GM18951 (cell line): Measurements from ENCODE around the gene C2CD5.

Experiments used
- POLR2A ChIP-seq: IDR thresholded peaks from 4 replicates; pipeline ENCODE4 v1.6.1; 2011; ENCODE audit warnings: mild to moderate bottlenecking; ENCODE audit not compliant: insufficient read length, insufficient read depth; ENCODE audit errors: extremely low read depth
- in situ Hi-C: fragments of 300-500 bp; cut with MboI; formaldehyde crosslinking; loops from one replicate; pipeline ENCODE4 v1.12.0; 2022; ENCODE audit warnings: low sequenced_read_pairs, mixed read lengths, inconsistent platforms; ENCODE audit not compliant: unreplicated experiment

C2CD5 gene

DNA sequence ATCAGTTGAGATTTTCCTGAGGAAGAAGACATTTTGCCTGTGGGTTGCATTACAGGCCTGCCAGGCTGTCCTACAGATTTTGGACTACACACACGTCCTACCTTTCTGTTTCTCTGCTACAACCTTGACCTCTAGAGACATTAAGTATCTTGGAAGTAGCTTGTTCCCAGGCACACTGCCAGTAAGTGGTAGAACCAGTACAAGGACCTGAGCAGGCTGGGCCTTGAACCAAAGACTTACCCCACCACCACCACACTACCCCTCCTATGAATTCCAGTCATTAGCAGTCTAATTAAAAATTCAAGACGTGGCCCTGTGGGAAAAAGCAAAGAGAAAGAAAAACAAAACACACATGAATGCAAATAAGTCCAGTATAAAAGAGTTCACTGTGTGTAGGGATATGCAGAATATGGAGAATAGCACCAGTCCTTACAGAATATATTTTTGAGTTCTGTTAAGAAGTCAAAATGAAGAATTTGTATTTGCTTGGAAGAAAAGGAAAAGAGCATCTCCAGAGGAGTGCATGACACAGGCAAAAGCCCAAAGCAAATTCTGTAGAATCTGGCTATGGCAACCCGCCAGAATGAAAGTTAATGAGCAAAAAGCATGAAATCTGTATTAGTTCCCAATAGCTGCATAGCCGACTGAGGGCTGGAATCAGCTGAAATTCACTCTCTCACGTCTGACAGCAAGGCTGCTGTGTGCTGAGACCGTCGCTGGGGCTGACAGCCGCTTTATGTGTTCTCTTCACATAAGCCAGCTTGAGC is 135.5 kb downstream of the C2CD5 start:
- in situ Hi-C loops: no loop called here
- TF ChIP-seq POLR2A: no peak

DNA sequence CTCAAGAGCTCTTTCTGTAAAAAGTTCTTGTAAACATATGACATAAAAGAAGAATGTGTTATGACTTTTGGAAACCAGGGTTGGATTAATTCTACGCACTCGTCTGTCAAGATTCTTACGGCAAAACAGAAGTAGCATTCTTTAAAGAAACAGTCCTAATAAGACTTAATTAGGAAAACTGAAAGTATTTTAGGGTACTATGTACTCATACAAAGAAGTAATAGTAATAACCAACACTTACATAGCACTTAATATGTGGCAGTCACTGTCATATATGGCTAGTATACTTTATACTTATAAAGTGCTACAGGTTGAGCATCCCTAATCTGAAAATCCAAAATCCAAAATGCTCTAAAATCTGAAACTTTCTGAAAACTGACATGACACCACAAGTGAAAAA is 136.9 kb downstream of the C2CD5 start:
- TF ChIP-seq POLR2A: no peak
- in situ Hi-C loops: no loop called here

DNA sequence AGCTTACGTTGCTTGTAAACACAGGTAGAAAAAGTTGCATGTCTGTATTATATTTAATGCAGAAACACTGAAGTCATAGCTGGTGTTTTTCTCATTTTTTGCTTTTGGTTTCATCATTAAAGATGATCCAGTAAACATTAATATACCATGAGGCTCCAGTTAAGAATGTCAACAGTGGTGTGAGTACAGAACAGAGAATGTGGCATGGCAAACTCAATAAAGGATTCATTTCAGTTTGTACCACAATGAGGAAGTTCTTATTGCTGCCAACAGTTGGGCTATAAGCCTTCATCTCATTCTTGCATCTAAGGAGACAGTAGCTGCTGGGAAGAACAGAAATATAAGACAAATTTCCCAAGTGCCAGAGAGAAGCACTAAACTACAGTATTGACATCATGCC is 137.7 kb downstream of the C2CD5 start:
- in situ Hi-C loops: no loop called here

DNA sequence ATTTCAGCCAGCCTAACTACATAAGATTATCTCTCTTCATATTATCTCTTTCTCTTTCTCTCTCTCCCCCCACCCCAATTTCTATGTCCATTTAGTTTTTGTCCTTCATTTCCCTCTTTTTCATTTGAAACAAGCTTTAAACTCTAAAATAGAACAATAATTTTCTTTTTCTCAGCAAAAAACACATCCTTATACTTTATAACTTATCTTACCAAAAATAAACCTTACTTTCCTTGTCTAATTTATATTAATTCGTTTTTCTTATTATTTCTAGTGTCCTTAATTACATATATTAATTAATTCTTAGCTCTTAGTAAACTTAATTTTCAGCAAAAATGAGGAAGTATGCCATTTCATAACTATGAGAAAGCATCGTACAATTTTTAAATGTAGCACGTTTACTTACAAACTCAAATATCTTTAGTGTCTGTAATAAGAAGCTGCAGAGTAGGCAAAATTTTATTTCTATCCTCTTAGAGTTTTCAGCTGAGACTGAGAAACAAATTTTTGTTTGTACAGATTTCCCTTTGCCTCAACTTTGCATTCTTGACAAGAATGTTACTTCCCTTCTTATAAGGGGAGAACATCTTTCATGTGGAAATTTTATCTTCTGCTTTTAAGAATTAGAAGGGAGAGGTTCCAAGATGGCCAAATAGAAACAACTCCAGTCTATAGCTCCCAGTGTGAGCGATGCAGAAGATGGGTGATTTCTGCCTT is 144.7 kb downstream of the C2CD5 start:
- in situ Hi-C loops: no loop called here

More for the DNA sequence above, 137.7 kb downstream of the C2CD5 start:
- no peak for TF ChIP-seq POLR2A

More for the DNA sequence above, 144.7 kb downstream of the C2CD5 start:
- TF ChIP-seq POLR2A: no peak
